BJ (cell line): Measurements from ENCODE around the gene CCR9. TPM values are rescaled to one million over a fixed set of nuclear protein-coding genes. Genes with fewer than 3 reads are reported as not detected.

Source experiments
- CTCF ChIA-PET: fragments of 350-600 bp; formaldehyde crosslinking; extraction: SDS; loops from one replicate; lab custom pipeline; 2021; ENCODE audit warnings: antibody characterized with exemption, inconsistent platforms; lab: Yijun Ruan, JAX
- POLR2A ChIA-PET: fragments of 300-600 bp; sonication (Branson Sonifier 250); formaldehyde crosslinking; extraction: SDS; loops from one replicate; lab custom pipeline; 2021; ENCODE audit warnings: antibody characterized with exemption; lab: Charles Lee
- DNase-seq: peaks from one replicate; pipeline ENCODE4 v3.0.0-alpha.2; 2011; ENCODE audit warnings: low read depth
- H3K27me3 ChIP-seq: 2 replicates; pipeline ENCODE4 v1.6.0; 2011; ENCODE audit warnings: low read length; ENCODE audit not compliant: control insufficient read depth, insufficient read depth
- H3K36me3 ChIP-seq: 2 replicates; pipeline ENCODE4 v1.5.1; 2011; ENCODE audit warnings: low read length; ENCODE audit not compliant: control insufficient read depth, insufficient read depth
- H3K4me3 ChIP-seq: 2 replicates; pipeline ENCODE4 v1.5.1; 2011; ENCODE audit warnings: low read depth, mild to moderate bottlenecking, control low read depth, low read length
- polyA plus RNA-seq: library from polyadenylated mRNA; depleted of rRNA; stranded (reverse); fragments of >200 nt; gene quantifications from 2 replicates; pipeline ENCODE4 v1.2.3, GENCODE V29; 2011
- TF ChIP-seq, protein P1 (sequence below): IDR thresholded peaks from 2 replicates; pipeline ENCODE4 v1.5.1; 2011; ENCODE audit warnings: low read depth, mild to moderate bottlenecking, control low read depth, inconsistent platforms, low read length, moderate library complexity; ENCODE audit not compliant: insufficient read depth

The CCR9 gene
- polyA plus RNA-seq, 1 experiment = not detected

DNA sequence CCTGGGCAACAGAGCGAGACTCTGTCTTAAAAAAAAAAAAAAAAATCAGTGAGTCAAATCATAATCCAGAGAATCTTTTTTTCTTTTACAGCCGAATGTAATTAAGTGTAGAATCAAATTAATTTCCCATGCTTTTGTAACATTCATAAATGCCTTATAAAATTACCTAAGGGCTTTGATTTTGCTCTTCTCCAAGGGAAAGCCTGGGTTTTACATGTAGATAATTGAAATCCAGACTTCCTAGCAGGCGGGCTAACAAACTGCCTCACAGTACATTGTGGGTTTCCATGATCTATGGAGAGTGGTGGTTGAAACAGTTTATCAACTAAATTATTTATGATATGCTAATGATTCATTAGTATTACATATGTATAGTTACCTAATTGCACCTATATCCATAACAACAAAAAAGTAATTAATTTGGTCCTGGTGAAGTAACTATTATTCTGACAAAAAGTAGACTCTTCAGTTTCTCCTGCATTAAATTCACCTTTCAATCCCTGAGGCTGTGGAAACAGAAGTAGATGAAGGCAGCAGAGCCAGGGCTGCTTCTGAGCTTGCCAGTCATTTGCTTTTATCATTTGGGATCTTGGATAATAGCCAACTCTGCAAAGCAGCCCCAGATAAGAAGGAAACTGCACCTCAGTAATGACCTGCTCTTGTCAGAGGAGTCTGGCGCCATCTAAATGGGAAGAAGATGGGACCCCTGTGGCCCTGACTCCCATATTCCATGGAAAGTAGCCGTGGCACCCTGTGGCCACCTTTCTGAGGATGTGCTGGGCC is 9.5 kb downstream of the CCR9 start:
- peaks cover 7% of the 10 kb centered on the region; the same call in 1 of the 2 replicates for H3K27me3 ChIP-seq

DNA sequence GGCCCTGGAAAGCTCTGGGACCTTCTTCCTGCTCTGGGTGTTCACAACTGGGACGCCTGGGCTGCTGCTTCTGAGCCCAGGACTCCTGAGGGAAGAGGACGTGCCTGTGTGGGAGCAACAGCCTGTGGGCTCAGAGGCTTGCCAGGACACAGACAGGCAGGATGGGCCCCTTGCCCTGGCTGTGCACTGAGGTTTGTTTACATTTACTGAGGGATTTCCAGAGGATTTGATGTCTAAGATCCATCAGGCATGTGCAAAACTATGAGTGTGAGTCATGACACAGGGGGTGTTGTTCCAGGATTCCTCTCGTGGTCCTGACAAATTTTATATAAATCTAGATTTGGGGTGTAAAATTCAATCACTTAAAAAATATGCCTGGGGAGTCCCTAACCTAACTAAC is 10.6 kb downstream of the CCR9 start:
- TF ChIP-seq, protein P1, sequence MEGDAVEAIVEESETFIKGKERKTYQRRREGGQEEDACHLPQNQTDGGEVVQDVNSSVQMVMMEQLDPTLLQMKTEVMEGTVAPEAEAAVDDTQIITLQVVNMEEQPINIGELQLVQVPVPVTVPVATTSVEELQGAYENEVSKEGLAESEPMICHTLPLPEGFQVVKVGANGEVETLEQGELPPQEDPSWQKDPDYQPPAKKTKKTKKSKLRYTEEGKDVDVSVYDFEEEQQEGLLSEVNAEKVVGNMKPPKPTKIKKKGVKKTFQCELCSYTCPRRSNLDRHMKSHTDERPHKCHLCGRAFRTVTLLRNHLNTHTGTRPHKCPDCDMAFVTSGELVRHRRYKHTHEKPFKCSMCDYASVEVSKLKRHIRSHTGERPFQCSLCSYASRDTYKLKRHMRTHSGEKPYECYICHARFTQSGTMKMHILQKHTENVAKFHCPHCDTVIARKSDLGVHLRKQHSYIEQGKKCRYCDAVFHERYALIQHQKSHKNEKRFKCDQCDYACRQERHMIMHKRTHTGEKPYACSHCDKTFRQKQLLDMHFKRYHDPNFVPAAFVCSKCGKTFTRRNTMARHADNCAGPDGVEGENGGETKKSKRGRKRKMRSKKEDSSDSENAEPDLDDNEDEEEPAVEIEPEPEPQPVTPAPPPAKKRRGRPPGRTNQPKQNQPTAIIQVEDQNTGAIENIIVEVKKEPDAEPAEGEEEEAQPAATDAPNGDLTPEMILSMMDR = no peak
- Histone ChIP-seq H3K27me3 (peaks cover 5% of the 10 kb centered on the region; the same call in 1 of the 2 replicates), H3K4me3 (no peak overlapping the region), H3K36me3 (no peaks in the 10 kb centered on the region)
- CTCF ChIA-PET = interaction anchor here (0.6 to 2.0 kb wide), 2 partner anchors 8 to 11 kb away, joined by 3 to 6 read pairs; no protein-coding TSS in a partner anchor
- no peak for DNase-seq
- POLR2A ChIA-PET = no interaction called here

More for the DNA sequence above, 9.5 kb downstream of the CCR9 start:
- POLR2A ChIA-PET = no interaction called here
- TF ChIP-seq, protein P1 = no peak
- DNase-seq = no peak
- Histone ChIP-seq H3K4me3 (no peak overlapping the region), H3K36me3 (no peaks in the 10 kb centered on the region)
- CTCF ChIA-PET = interaction anchor here (2.0 kb wide), 1 partner anchor 12 kb away, joined by 6 read pairs; no protein-coding TSS in a partner anchor

DNA sequence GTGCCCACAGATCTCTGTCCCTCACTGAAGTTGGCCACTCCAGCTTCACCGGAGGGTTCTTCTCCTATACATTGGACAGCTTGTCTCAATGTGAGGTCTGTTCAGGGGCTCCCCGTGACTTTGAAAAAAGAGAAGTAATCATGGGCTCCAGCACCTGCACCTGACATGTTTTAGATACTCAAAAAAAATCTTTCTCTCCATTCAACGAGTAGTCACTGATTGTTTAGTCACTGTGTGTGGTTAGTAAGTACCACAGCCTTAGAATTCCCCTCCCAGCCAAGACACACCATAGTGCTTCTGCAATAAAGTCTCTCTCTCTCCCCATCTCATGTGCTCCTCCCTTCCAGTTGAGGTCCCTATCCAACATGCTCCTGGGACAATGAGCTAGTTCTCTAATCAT is 18.6 kb downstream of the CCR9 start:
- H3K4me3 ChIP-seq = no peak overlapping the region
- TF ChIP-seq, protein P1 = no peak
- H3K36me3 ChIP-seq = no peaks in the 10 kb centered on the region
- ChIA-PET POLR2A (no interaction called here), CTCF (interaction anchor here (1.0 to 6.2 kb wide), 3 partner anchors 8 to 144 kb away, joined by 3 to 43 read pairs (median 3); no protein-coding TSS in a partner anchor)
- DNase-seq = no peak
- H3K27me3 ChIP-seq = peaks cover 3% of the 10 kb centered on the region; the same call in 1 of the 2 replicates

DNA sequence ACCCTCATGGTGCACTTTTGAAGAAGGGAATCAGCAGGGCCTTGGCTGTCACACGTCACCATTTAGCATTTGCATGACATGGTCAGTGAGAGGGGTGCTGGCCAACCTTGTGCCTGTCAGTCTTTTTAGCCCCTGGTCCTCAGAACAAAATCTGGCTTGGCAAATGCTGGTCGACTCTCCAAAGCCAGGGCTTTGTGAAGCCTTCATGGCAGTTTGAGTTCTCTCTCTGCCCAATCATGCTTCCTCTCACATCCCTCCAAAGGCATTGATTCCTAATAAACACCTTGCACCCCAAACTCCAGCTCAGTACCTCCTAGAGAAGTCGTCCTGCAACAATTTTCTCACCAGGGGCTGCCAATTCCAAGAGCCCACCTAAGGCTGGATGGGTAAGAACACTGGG is 19.4 kb downstream of the CCR9 start:
- peaks cover 3% of the 10 kb centered on the region; the same call in 1 of the 2 replicates for H3K27me3 ChIP-seq
- H3K4me3 ChIP-seq = no peak overlapping the region
- TF ChIP-seq, protein P1 = no peak
- ChIA-PET CTCF (interaction anchor here (0.6 to 6.2 kb wide), 3 partner anchors 75 to 591 kb away, joined by 3 to 43 read pairs (median 3); no protein-coding TSS in a partner anchor), POLR2A (no interaction called here)
- H3K36me3 ChIP-seq = no peaks in the 10 kb centered on the region
- DNase-seq = no peak

DNA sequence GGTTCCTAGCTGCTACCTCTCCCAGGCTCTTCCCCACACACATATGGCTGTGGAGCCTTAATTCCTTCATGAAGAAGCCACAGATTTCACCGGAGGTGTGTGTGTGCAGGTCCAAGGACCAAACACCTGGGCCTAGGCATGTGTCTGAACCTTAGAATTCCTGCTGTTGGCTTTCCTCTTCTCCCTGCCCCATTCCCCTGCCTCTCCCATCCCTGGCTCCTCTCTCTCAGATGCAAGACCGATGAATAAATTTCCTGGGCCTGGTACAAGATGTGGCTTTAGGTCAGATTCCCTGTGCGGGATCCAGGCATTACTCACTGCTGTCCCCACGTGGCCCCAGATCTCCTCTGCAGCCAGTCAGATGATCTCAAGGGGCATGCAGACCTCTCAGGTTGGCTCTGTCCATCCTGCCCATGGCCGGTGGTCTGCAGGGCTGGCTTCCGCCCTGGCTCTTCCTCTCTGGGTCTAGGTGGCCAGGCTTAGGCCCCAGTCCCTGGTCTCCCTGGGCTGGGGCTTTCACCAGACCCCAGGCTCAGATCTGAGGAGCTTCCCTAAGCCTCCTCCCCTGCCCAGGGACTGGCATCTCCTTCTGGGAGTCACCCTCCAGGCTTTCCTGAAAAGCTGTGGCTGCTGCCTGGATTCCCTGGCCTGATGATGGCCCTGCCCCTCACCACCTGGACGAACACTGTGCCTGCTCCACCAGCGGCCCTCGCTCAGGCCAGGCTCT is 20.5 kb downstream of the CCR9 start:
- Histone ChIP-seq H3K27me3 (peaks cover 3% of the 10 kb centered on the region; the same call in 1 of the 2 replicates), H3K4me3 (no peak overlapping the region), H3K36me3 (no peaks in the 10 kb centered on the region)
- no peak for DNase-seq
- TF ChIP-seq, protein P1 = peak; percentile 74
- POLR2A ChIA-PET = no interaction called here
- CTCF ChIA-PET = interaction anchor here (0.6 to 6.2 kb wide), 12 partner anchors 9 to 327 kb away, joined by 3 to 43 read pairs (median 4); no protein-coding TSS in a partner anchor
